GM12892 (cell line): ENCODE measurements around the gene SCUBE1.

Experiments used
- POLR2A ChIP-seq: IDR thresholded peaks from 2 replicates; pipeline ENCODE4 v1.6.1; 2011; ENCODE audit warnings: low read depth, low read length, control low read depth
- POLR2AphosphoS5 ChIP-seq: IDR thresholded peaks from 2 replicates; pipeline ENCODE4 v1.6.1; 2011; ENCODE audit warnings: low read depth, low read length, control low read depth
- TAF1 ChIP-seq: IDR thresholded peaks from 2 replicates; pipeline ENCODE4 v1.6.1; 2011; ENCODE audit warnings: low read depth, mild to moderate bottlenecking, control low read depth, low read length, borderline replicate concordance

- no peak for TF ChIP-seq POLR2A
- TF ChIP-seq POLR2AphosphoS5 = no peak
- TF ChIP-seq TAF1 = no peak
Observed at GRCh38 chr22:43225609-43226008, 117.6 kb downstream of the SCUBE1 start.
